ENCODE results near the gene MALRD1.

DNA sequence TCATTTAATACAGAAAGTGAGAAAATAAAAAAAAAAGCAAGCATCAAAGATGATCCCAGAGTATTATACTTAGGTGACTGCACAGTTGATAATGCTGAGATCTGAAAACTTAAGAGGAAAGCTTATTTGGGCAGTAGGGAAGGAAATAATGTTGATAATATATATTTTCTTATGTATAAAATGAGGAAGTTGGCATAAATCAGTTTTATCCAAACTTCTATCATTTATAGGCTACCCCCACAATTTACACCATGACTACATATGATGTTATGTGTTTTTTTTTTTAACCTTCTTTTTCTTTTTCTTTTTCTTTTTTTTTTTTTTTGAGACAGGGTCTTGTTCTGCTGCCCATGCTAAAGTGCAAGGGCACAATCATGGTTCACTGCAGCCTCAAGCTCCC, 659.4 kb downstream of the MALRD1 start:
- TF ChIP-seq, protein P1, sequence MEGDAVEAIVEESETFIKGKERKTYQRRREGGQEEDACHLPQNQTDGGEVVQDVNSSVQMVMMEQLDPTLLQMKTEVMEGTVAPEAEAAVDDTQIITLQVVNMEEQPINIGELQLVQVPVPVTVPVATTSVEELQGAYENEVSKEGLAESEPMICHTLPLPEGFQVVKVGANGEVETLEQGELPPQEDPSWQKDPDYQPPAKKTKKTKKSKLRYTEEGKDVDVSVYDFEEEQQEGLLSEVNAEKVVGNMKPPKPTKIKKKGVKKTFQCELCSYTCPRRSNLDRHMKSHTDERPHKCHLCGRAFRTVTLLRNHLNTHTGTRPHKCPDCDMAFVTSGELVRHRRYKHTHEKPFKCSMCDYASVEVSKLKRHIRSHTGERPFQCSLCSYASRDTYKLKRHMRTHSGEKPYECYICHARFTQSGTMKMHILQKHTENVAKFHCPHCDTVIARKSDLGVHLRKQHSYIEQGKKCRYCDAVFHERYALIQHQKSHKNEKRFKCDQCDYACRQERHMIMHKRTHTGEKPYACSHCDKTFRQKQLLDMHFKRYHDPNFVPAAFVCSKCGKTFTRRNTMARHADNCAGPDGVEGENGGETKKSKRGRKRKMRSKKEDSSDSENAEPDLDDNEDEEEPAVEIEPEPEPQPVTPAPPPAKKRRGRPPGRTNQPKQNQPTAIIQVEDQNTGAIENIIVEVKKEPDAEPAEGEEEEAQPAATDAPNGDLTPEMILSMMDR (IDR thresholded peaks at IDR 0.05), result no peak
- no peak for TF ChIP-seq POLR2A (IDR thresholded peaks at IDR 0.05)

All from uterus (tissue), 2 donors.